HCT116 (cell line): ENCODE results near the gene OR7G3. TPM values are rescaled to one million over a fixed set of nuclear protein-coding genes. Genes with fewer than 3 reads are reported as not detected.

Experiments used
- ATAC-seq: fragments of 200-7000 bp; cut with Tn5 transposase; 2 replicates; pipeline ENCODE4 v1.9.1; 2020; ENCODE audit warnings: mild to moderate bottlenecking, moderate library complexity
- BruUV-seq: library from RNA; stranded (reverse); fragments of 400-500 nt; replicated peaks from 2 replicates; lab custom pipeline; 2021; lab: Mats Ljungman, UMichigan
- CTCF ChIA-PET: fragments of 300-600 bp; sonication (Branson Sonifier 250); formaldehyde crosslinking; loops from one replicate; lab custom pipeline; 2021; ENCODE audit warnings: antibody characterized with exemption; lab: Charles Lee
- POLR2A ChIA-PET: fragments of 300-600, 350-600 bp; sonication (Branson Sonifier 250); formaldehyde crosslinking; loops from one replicate; lab custom pipeline; 2021; ENCODE audit warnings: antibody characterized with exemption; lab: Charles Lee
- RAD21 ChIA-PET, 2 experiments: fragments of 300-600 bp; sonication (Branson Sonifier 250); formaldehyde crosslinking; loops; one replicate each; lab custom pipeline; 2023; ENCODE audit warnings: low total read pairs in 2 of 2; ENCODE audit not compliant: uncharacterized antibody in 2 of 2, unreplicated experiment in 2 of 2, low non-redundant PET in 1 of 2; lab: Charles Lee
- DNase-seq: peaks from one replicate; pipeline ENCODE4 v3.0.0-alpha.2; 2010; ENCODE audit warnings: low read depth, low spot score
- H2AFZ ChIP-seq: fragments of 200-600 bp; shearing (Covaris generic), sonication (generic); 2 replicates; pipeline ENCODE4 v1.6.1; 2017; ENCODE audit warnings: low read depth, mixed run types, mixed read lengths, antibody characterized with exemption, low read length; ENCODE audit not compliant: poor library complexity, severe bottlenecking
- H3K27ac ChIP-seq: 2 replicates; pipeline ENCODE4 v1.5.1; 2012; ENCODE audit warnings: low read depth, low read length
- H3K27me3 ChIP-seq: fragments of 200-600 bp; sonication (generic); 2 replicates; pipeline ENCODE4 v1.6.1; 2016; ENCODE audit warnings: mixed run types, low read length, mixed read lengths; ENCODE audit not compliant: insufficient read depth
- H3K36me3 ChIP-seq, 2 experiments: fragments of 200-500 bp in 1 of 2; fragments of 200-600 bp in 1 of 2; sonication (Bioruptor generic) in 1 of 2; sonication (generic) in 1 of 2; 2 replicates each; pipeline versions ENCODE4 v1.5.1 to v1.6.1; 2014 to 2016; ENCODE audit warnings: low read length in 2 of 2, inconsistent platforms in 1 of 2, mixed read lengths in 1 of 2, mixed run types in 1 of 2; ENCODE audit not compliant: insufficient read depth in 2 of 2, control insufficient read depth in 1 of 2
- H3K4me1 ChIP-seq, 2 experiments: fragments of 200-600 bp in 1 of 2; sonication (generic) in 1 of 2; 2 replicates each; pipeline versions ENCODE4 v1.5.1 to v1.6.1; 2012 to 2017; ENCODE audit warnings: low read length in 2 of 2, inconsistent platforms in 1 of 2, mild to moderate bottlenecking in 1 of 2, mixed read lengths in 1 of 2, mixed run types in 1 of 2, moderate library complexity in 1 of 2; ENCODE audit not compliant: insufficient read depth in 2 of 2, control insufficient read depth in 1 of 2
- H3K4me2 ChIP-seq: fragments of 200-600 bp; sonication (generic); 2 replicates; pipeline ENCODE4 v1.6.1; 2017; ENCODE audit warnings: mixed run types, low read length, mixed read lengths
- H3K4me3 ChIP-seq, 2 experiments: fragments of 200-600 bp in 1 of 2; sonication (generic) in 1 of 2; replicated peaks in 1 of 2; 2 replicates each; pipeline ENCODE4 v1.5.1; 2011 to 2016; ENCODE audit warnings: low read length in 2 of 2, control low read depth in 1 of 2, low read depth in 1 of 2, mild to moderate bottlenecking in 1 of 2, mixed read lengths in 1 of 2, mixed run types in 1 of 2
- H3K79me2 ChIP-seq: fragments of 200-600 bp; sonication (generic); 2 replicates; pipeline ENCODE4 v1.6.1; 2017; ENCODE audit warnings: mild to moderate bottlenecking, mixed run types, low read length, moderate library complexity, mixed read lengths; ENCODE audit not compliant: insufficient read depth
- H3K9ac ChIP-seq: fragments of 200-600 bp; sonication (generic); 2 replicates; pipeline ENCODE4 v1.6.1; 2016; ENCODE audit warnings: low read length, mixed read lengths
- H3K9me2 ChIP-seq: fragments of 200-600 bp; sonication (generic), shearing (Covaris generic); 2 replicates; pipeline ENCODE4 v1.6.1; 2017; ENCODE audit warnings: mixed run types, mild to moderate bottlenecking, moderate library complexity; ENCODE audit not compliant: insufficient read depth
- H3K9me3 ChIP-seq, 2 experiments: fragments of 200-500 bp in 1 of 2; fragments of 200-600 bp in 1 of 2; sonication (Bioruptor generic) in 1 of 2; sonication (generic) in 1 of 2; 2 replicates each; pipeline ENCODE4 v1.6.1; 2014 to 2017; ENCODE audit warnings: low read length in 2 of 2, mixed read lengths in 2 of 2, inconsistent platforms in 1 of 2, low read depth in 1 of 2, mild to moderate bottlenecking in 1 of 2, mixed run types in 1 of 2, moderate library complexity in 1 of 2; ENCODE audit not compliant: control insufficient read depth in 1 of 2, insufficient read depth in 1 of 2
- H4K20me1 ChIP-seq: fragments of 200-600 bp; sonication (generic), shearing (Covaris generic); 2 replicates; pipeline ENCODE4 v1.6.1; 2017; ENCODE audit warnings: mixed run types, mild to moderate bottlenecking, moderate library complexity; ENCODE audit not compliant: insufficient read depth
- CBX3 ChIP-seq: IDR thresholded peaks from 2 replicates; pipeline ENCODE4 v1.6.1; 2012; ENCODE audit warnings: low read depth
- EGR1 ChIP-seq: IDR thresholded peaks from 2 replicates; pipeline ENCODE4 v1.6.1; 2012; ENCODE audit warnings: low read depth
- ELF1 ChIP-seq: IDR thresholded peaks from 2 replicates; pipeline ENCODE4 v1.6.1; 2012; ENCODE audit warnings: low read depth, borderline replicate concordance
- EZH2phosphoT487 ChIP-seq: fragments of 200-600 bp; IDR thresholded peaks from 2 replicates; pipeline ENCODE4 v1.6.1; 2018; ENCODE audit warnings: antibody characterized with exemption, borderline replicate concordance
- POLR2A ChIP-seq: IDR thresholded peaks from 2 replicates; pipeline ENCODE4 v1.7.0; 2011; ENCODE audit warnings: borderline replicate concordance; ENCODE audit not compliant: insufficient read depth, insufficient read length; ENCODE audit errors: extremely low read depth
- POLR2AphosphoS5 ChIP-seq: IDR thresholded peaks from 2 replicates; pipeline ENCODE4 v1.6.1; 2011; ENCODE audit warnings: mild to moderate bottlenecking, low read depth, low read length, moderate library complexity
- RAD21 ChIP-seq: IDR thresholded peaks from 2 replicates; pipeline ENCODE4 v1.6.1; 2012; ENCODE audit warnings: low read depth, mild to moderate bottlenecking
- SIN3A ChIP-seq: IDR thresholded peaks from 2 replicates; pipeline ENCODE4 v1.6.1; 2012; ENCODE audit warnings: low read depth
- SP1 ChIP-seq: IDR thresholded peaks from 2 replicates; pipeline ENCODE4 v1.6.1; 2012; ENCODE audit warnings: low read depth
- SRF ChIP-seq: IDR thresholded peaks from 2 replicates; pipeline ENCODE4 v1.6.1; 2012; ENCODE audit warnings: low read depth
- TCF7L2 ChIP-seq: IDR thresholded peaks from 2 replicates; pipeline ENCODE4 v1.7.0; 2011; ENCODE audit warnings: borderline replicate concordance, inconsistent platforms; ENCODE audit not compliant: insufficient read depth, insufficient read length; ENCODE audit errors: extremely low read depth
- YY1 ChIP-seq: IDR thresholded peaks from 2 replicates; pipeline ENCODE4 v1.6.1; 2011; ENCODE audit warnings: low read length, low read depth, moderate library complexity, mild to moderate bottlenecking; ENCODE audit not compliant: insufficient replicate concordance; ENCODE audit errors: extremely low read depth
- ZFX ChIP-seq: fragments of 450-650 bp; IDR thresholded peaks from 2 replicates; pipeline ENCODE4 v1.6.1; 2017
- intact Hi-C: fragments of 100-400 bp; cut with micrococcal nuclease; formaldehyde crosslinking; loops from 2 replicates; pipeline ENCODE4 v1.10.0; 2022
- total RNA-seq: library from RNA; stranded (reverse); gene quantifications from one replicate; pipeline ENCODE4 v1.2.1, GENCODE V29; 2021; ENCODE audit not compliant: unreplicated experiment
- TF ChIP-seq, protein P1 (sequence below), 3 experiments: fragments of 200-600 bp in 1 of 3; sonication (generic) in 1 of 3; IDR thresholded peaks in 2 of 3; conservative IDR thresholded peaks in 1 of 3; 2 replicates each; pipeline ENCODE4 v1.5.1; 2012 to 2017; ENCODE audit warnings: low read depth in 2 of 3, low read length in 2 of 3, antibody characterized with exemption in 1 of 3, borderline replicate concordance in 1 of 3, control low read depth in 1 of 3, mild to moderate bottlenecking in 1 of 3, mixed read lengths in 1 of 3, mixed run types in 1 of 3, moderate library complexity in 1 of 3; ENCODE audit not compliant: insufficient read depth in 1 of 3
- TF ChIP-seq, protein P2 (sequence below): IDR thresholded peaks from 2 replicates; pipeline ENCODE4 v1.6.1; 2011; ENCODE audit warnings: mild to moderate bottlenecking, low read length, moderate library complexity; ENCODE audit not compliant: insufficient replicate concordance; ENCODE audit errors: extremely low read depth

OR7G3 gene
- total RNA-seq, 1 experiment from 2014 or later = not detected

DNA sequence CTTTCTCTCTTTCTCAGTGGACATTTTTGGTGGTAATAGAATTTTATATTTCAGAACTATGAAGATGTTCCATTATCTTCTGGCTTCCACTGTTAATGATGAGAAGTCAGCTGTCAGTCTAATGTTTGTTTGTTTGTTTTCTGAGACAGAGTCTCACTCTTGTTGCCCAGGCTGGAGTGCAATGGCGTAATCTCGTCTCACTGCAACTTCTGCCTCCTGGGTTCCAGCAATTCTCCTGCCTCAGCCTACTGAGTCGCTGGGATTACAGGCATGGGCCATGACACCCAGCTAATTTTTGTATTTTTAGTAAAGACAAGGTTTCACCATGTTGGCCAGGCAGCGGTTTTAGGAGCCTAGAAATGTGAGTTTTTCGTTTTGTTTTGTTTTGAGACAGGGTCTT is 18.2 kb upstream of the OR7G3 start:
- H3K79me2 ChIP-seq = peaks cover 98% of the 10 kb centered on the region

DNA sequence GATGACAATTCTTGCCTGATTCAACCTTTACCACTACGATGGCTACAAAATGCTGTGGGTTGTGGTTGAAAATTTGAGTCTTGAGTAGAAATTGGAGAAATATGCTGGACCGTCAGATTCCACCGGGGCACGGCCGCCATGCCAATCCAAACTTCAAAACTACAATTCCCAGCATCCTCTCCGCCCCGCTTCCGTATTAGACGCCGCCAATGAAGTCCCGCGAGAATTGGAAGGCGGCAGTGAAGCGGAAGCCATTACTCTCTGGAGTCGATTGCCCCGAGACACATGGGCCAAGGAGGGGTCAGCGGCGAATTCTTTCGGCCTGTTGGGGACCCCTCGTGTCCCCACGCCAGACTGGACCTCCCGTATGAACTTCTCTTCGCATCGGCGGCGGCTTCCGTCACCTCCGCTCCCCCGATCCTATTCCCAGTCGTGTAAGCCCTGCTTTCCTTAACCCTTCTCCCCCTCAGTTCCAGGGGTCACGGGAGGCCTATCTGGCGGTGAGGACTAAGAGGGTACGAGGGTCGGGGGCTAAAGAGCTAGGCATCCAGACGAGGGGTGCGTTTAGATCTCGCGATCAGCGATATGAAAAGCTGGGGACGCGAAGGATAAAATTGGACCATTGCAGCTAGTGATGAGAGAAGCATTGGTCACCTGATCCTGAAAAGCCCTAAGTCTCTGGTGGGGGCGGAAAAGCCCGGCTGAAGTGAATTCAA is 13.6 kb upstream of the OR7G3 start, which contains the start of gene ZNF317:
TSS of gene ZNF317 (plus strand) at position 239 of the 716 bp plus-strand sequence. CDS start 15,620 bp downstream, outside the sequence.
- H2AFZ ChIP-seq = peak within 1 kb of the TSS; percentile 97
- peak; percentile 84 for DNase-seq
- ChIA-PET RAD21 (no interaction called here), CTCF (no interaction called here), POLR2A (no interaction called here)
- no peaks in the 10 kb centered on the region for H3K27me3 ChIP-seq
- H3K27ac ChIP-seq = peak within 1 kb of the TSS; percentile 54
- ATAC-seq = peak; percentile 88
- peak within 1 kb of the TSS; percentile 99 for H3K9ac ChIP-seq
- intact Hi-C loops = loop anchor here (5.0 to 10.0 kb wide), 3 partner anchors 172 to 482 kb away; partner anchors contain the start of genes ZNF266 and ZNF561
- peaks cover 52% of the 10 kb centered on the region for H3K79me2 ChIP-seq
- H3K9me3 ChIP-seq = peaks cover 10 to 24% of the 10 kb centered on the region in 2 experiments
- H4K20me1 ChIP-seq = no peaks in the 10 kb centered on the region
- BruUV-seq = no TSS peak
- peaks cover 0 to 18% of the 10 kb centered on the region in 2 experiments; a peak in 1 of 4 replicates for H3K36me3 ChIP-seq
- peaks cover 4 to 9% of the 10 kb centered on the region in 2 experiments; a peak in 2 of 4 replicates for H3K4me1 ChIP-seq
- H3K4me3 ChIP-seq = peak within 1 kb of the TSS; percentile 90 to 99
- H3K9me2 ChIP-seq = no peaks in the 10 kb centered on the region
- peak within 1 kb of the TSS; percentile 95 for H3K4me2 ChIP-seq
- TF ChIP-seq SP1 (peak; percentile 51; the same call in 1 of the 2 replicates), ELF1 (peak; percentile 100), CBX3 (peak; percentile 52), YY1 (peak; percentile 94), RAD21 (no peak), SRF (no peak; the same call in 1 of the 2 replicates), TCF7L2 (peak; percentile 11), EZH2phosphoT487 (no peak), SIN3A (peak; percentile 92), POLR2A (peak; percentile 64), POLR2AphosphoS5 (peak; percentile 92), EGR1 (peak; percentile 58), ZFX (peak; percentile 58)
- TF ChIP-seq, protein P1, sequence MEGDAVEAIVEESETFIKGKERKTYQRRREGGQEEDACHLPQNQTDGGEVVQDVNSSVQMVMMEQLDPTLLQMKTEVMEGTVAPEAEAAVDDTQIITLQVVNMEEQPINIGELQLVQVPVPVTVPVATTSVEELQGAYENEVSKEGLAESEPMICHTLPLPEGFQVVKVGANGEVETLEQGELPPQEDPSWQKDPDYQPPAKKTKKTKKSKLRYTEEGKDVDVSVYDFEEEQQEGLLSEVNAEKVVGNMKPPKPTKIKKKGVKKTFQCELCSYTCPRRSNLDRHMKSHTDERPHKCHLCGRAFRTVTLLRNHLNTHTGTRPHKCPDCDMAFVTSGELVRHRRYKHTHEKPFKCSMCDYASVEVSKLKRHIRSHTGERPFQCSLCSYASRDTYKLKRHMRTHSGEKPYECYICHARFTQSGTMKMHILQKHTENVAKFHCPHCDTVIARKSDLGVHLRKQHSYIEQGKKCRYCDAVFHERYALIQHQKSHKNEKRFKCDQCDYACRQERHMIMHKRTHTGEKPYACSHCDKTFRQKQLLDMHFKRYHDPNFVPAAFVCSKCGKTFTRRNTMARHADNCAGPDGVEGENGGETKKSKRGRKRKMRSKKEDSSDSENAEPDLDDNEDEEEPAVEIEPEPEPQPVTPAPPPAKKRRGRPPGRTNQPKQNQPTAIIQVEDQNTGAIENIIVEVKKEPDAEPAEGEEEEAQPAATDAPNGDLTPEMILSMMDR (IDR thresholded peaks at IDR 0.05 in 2 of 3, conservative IDR thresholded peaks at IDR 0.05 in 1 of 3; ENCODE audit: borderline replicate concordance in 1 of 3, insufficient read depth in 1 of 3, low read depth in 2 of 3, low read length in 2 of 3) = no peak
- TF ChIP-seq, protein P2, sequence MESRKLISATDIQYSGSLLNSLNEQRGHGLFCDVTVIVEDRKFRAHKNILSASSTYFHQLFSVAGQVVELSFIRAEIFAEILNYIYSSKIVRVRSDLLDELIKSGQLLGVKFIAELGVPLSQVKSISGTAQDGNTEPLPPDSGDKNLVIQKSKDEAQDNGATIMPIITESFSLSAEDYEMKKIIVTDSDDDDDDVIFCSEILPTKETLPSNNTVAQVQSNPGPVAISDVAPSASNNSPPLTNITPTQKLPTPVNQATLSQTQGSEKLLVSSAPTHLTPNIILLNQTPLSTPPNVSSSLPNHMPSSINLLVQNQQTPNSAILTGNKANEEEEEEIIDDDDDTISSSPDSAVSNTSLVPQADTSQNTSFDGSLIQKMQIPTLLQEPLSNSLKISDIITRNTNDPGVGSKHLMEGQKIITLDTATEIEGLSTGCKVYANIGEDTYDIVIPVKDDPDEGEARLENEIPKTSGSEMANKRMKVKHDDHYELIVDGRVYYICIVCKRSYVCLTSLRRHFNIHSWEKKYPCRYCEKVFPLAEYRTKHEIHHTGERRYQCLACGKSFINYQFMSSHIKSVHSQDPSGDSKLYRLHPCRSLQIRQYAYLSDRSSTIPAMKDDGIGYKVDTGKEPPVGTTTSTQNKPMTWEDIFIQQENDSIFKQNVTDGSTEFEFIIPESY = peak; percentile 98

More for the DNA sequence above, 18.2 kb upstream of the OR7G3 start:
- Histone ChIP-seq H3K4me2 (no peak overlapping the region), H3K4me3 (no peak overlapping the region), H3K27me3 (no peaks in the 10 kb centered on the region), H3K9ac (no peak overlapping the region), H3K9me2 (no peaks in the 10 kb centered on the region), H4K20me1 (no peaks in the 10 kb centered on the region), H2AFZ (no peak overlapping the region), H3K9me3 (peaks cover 24 to 40% of the 10 kb centered on the region in 2 experiments), H3K27ac (no peak overlapping the region), H3K4me1 (peaks cover 4 to 10% of the 10 kb centered on the region in 2 experiments; a peak in 2 of 4 replicates), H3K36me3 (peaks cover 0 to 43% of the 10 kb centered on the region in 2 experiments; a peak in 1 of 4 replicates)
- ATAC-seq (no peak), DNase-seq (no peak)
- TF ChIP-seq CBX3 (peak; percentile 87), ELF1 (no peak)
- CTCF ChIA-PET = no interaction called here
- intact Hi-C loops = loop anchor here (5.0 to 10.0 kb wide), 3 partner anchors 167 to 477 kb away; partner anchors contain the start of genes ZNF266 and ZNF561
- POLR2A ChIA-PET = no interaction called here
- BruUV-seq = no TSS peak
- RAD21 ChIA-PET = no interaction called here
